ENCODE data around the gene ARMC12. TPM values are rescaled to one million over a fixed set of nuclear protein-coding genes. Genes with fewer than 3 reads are reported as not detected.

Gene ARMC12
- total and polyA plus RNA-seq, 4 donors = 0.20 to 1.1 (median 0.76) TPM

GRCh38 chr6:35786272-35786671 is 49.4 kb downstream of the ARMC12 start:
- Histone ChIP-seq H3K4me1 (ENCODE audit: control insufficient read depth in 5 of 5, insufficient read depth in 5 of 5, low read length in 5 of 5) (no peaks in the 10 kb centered on the region), H3K36me3 (ENCODE audit: control insufficient read depth in 4 of 4, insufficient read depth in 4 of 4, low read length in 4 of 4) (no peaks in the 10 kb centered on the region), H3K4me3 (no peak overlapping the region), H3K27me3 (ENCODE audit: control insufficient read depth in 3 of 3, insufficient read depth in 3 of 3, low read length in 2 of 3) (peaks cover 0 to 15% (median 14%) of the 10 kb centered on the region in 3 donors), H3K27ac (ENCODE audit: low read depth in 1 of 2, low read length in 1 of 2) (no peak overlapping the region), H3K9ac (ENCODE audit: insufficient read depth in 1 of 2, low read length in 2 of 2) (no peak overlapping the region), H3K9me3 (ENCODE audit: control insufficient read depth in 4 of 4, insufficient read depth in 3 of 4, low read length in 3 of 4) (peaks cover 0 to 3% (median 0%) of the 10 kb centered on the region in 4 donors)
- WGBS, 2 donors = 72 to 79% methylated on average over 2 of the region's 2 CpGs
- no peak for ATAC-seq (ENCODE audit: insufficient read depth, low FRiP score)
- DNase-seq = no peak
- no peak for TF ChIP-seq CTCF (IDR thresholded peaks at IDR 0.05; ENCODE audit: control extremely low read depth, extremely low read depth)

GRCh38 chr6:35786810-35787209 is 50.0 kb downstream of the ARMC12 start:
- TF ChIP-seq CTCF (IDR thresholded peaks at IDR 0.05; ENCODE audit: control extremely low read depth, extremely low read depth) = no peak
- Histone ChIP-seq H3K27me3 (ENCODE audit: control insufficient read depth in 3 of 3, insufficient read depth in 3 of 3, low read length in 2 of 3) (peaks cover 0 to 15% (median 14%) of the 10 kb centered on the region in 3 donors), H3K9me3 (ENCODE audit: control insufficient read depth in 4 of 4, insufficient read depth in 3 of 4, low read length in 3 of 4) (peaks cover 0 to 3% (median 0%) of the 10 kb centered on the region in 4 donors), H3K36me3 (ENCODE audit: control insufficient read depth in 4 of 4, insufficient read depth in 4 of 4, low read length in 4 of 4) (no peaks in the 10 kb centered on the region), H3K27ac (ENCODE audit: low read depth in 1 of 2, low read length in 1 of 2) (no peak overlapping the region), H3K9ac (ENCODE audit: insufficient read depth in 1 of 2, low read length in 2 of 2) (no peak overlapping the region), H3K4me1 (ENCODE audit: control insufficient read depth in 5 of 5, insufficient read depth in 5 of 5, low read length in 5 of 5) (no peaks in the 10 kb centered on the region), H3K4me3 (no peak overlapping the region)
- ATAC-seq (ENCODE audit: insufficient read depth, low FRiP score) = no peak
- WGBS, 2 donors = 43 to 50% methylated on average over 25 of the region's 25 CpGs
- no peak for DNase-seq

- no peak overlapping the region for H3K4me3 ChIP-seq
- no peak overlapping the region for H3K9ac ChIP-seq (ENCODE audit: insufficient read depth in 1 of 2, low read length in 2 of 2)
- 79 to 91% methylated on average over 13 of the region's 13 CpGs for WGBS, 2 donors
Measured at GRCh38 chr6:35787266-35788218, 50.7 kb downstream of the ARMC12 start.

More at GRCh38 chr6:35787266-35788218, 50.7 kb downstream of the ARMC12 start:
- peaks cover 0 to 3% (median 0%) of the 10 kb centered on the region in 4 donors for H3K9me3 ChIP-seq (ENCODE audit: control insufficient read depth in 4 of 4, insufficient read depth in 3 of 4, low read length in 3 of 4)
- ATAC-seq (ENCODE audit: insufficient read depth, low FRiP score) (no peak), DNase-seq (no peak)
- no peak overlapping the region for H3K27ac ChIP-seq (ENCODE audit: low read depth in 1 of 2, low read length in 1 of 2)
- H3K36me3 ChIP-seq (ENCODE audit: control insufficient read depth in 4 of 4, insufficient read depth in 4 of 4, low read length in 4 of 4) = no peaks in the 10 kb centered on the region
- no peaks in the 10 kb centered on the region for H3K4me1 ChIP-seq (ENCODE audit: control insufficient read depth in 5 of 5, insufficient read depth in 5 of 5, low read length in 5 of 5)
- TF ChIP-seq CTCF (IDR thresholded peaks at IDR 0.05; ENCODE audit: control extremely low read depth, extremely low read depth) = no peak
- H3K27me3 ChIP-seq (ENCODE audit: control insufficient read depth in 3 of 3, insufficient read depth in 3 of 3, low read length in 2 of 3) = peaks cover 0 to 15% (median 14%) of the 10 kb centered on the region in 3 donors
